ENCODE data around the gene NUDCD3. TPM values are rescaled to one million over a fixed set of nuclear protein-coding genes. Genes with fewer than 3 reads are reported as not detected.

NUDCD3 gene
- total RNA-seq, 1 donor from 2014 or later, result 47.1 TPM

Other genes with a start within 250 kb of the NUDCD3 start
- 5.0 TPM for gene CAMK2B, start 165.1 kb downstream of the NUDCD3 start, total RNA-seq
- 21.1 TPM for gene NPC1L1, start 50.7 kb upstream of the NUDCD3 start, total RNA-seq
- gene DDX56, start 83.2 kb upstream of the NUDCD3 start, total RNA-seq, result 32.9 TPM
- 45.5 TPM for gene TMED4, start 91.6 kb upstream of the NUDCD3 start, total RNA-seq
- gene OGDH, start 116.0 kb upstream of the NUDCD3 start, total RNA-seq, result 50.9 TPM